NCI-H2171 (cell line): Measurements from ENCODE around the gene RPGRIP1L.
"Not testable (repeated sequence)": the region's sequence is repeated elsewhere in the genome, so short reads cannot be mapped to it uniquely, and the experiment has no call there.

ENCODE experiments used
- DNase-seq: peaks from one replicate; lab custom pipeline; 2025; lab: John Stamatoyannopoulos, UW

The RPGRIP1L gene

GRCh38 chr16:53712065-53712464 is 8.4 kb upstream of the RPGRIP1L start:
- DNase-seq, result no peak

GRCh38 chr16:53711390-53711789 is 7.7 kb upstream of the RPGRIP1L start:
- DNase-seq, result no peak

GRCh38 chr16:53708490-53708889 is 4.8 kb upstream of the RPGRIP1L start:
- no peak for DNase-seq

GRCh38 chr16:53707671-53708070 is 4.0 kb upstream of the RPGRIP1L start:
- DNase-seq, result no peak

- DNase-seq, result no peak
Observed at GRCh38 chr16:53704445-53704813, 770 bp upstream of the RPGRIP1L start.

- DNase-seq, result not testable (repeated sequence)
Observed at GRCh38 chr16:53698271-53698670, 5.4 kb downstream of the RPGRIP1L start.

GRCh38 chr16:53695070-53695469 is 8.6 kb downstream of the RPGRIP1L start:
- DNase-seq, result no peak

GRCh38 chr16:53693320-53693719 is 10.3 kb downstream of the RPGRIP1L start:
- no peak for DNase-seq

- DNase-seq, result no peak
Observed at GRCh38 chr16:53692146-53692545, 11.5 kb downstream of the RPGRIP1L start.

GRCh38 chr16:53690771-53691170 is 12.9 kb downstream of the RPGRIP1L start:
- no peak for DNase-seq

- DNase-seq, result no peak
Observed at GRCh38 chr16:53689636-53690035, 14.0 kb downstream of the RPGRIP1L start.

GRCh38 chr16:53686710-53687109 is 16.9 kb downstream of the RPGRIP1L start:
- no peak for DNase-seq

- not testable (repeated sequence) for DNase-seq
Observed at GRCh38 chr16:53685334-53685733, 18.3 kb downstream of the RPGRIP1L start.

GRCh38 chr16:53681354-53681753 is 22.3 kb downstream of the RPGRIP1L start:
- no peak for DNase-seq

- DNase-seq, result no peak
Observed at GRCh38 chr16:53680756-53681155, 22.9 kb downstream of the RPGRIP1L start.

- DNase-seq, result no peak
Observed at GRCh38 chr16:53678756-53679343, 24.8 kb downstream of the RPGRIP1L start.

GRCh38 chr16:53678155-53678554 is 25.5 kb downstream of the RPGRIP1L start:
- DNase-seq, result no peak

GRCh38 chr16:53673189-53673588 is 30.5 kb downstream of the RPGRIP1L start:
- DNase-seq, result no peak

GRCh38 chr16:53672461-53672860 is 31.2 kb downstream of the RPGRIP1L start:
- no peak for DNase-seq

GRCh38 chr16:53668869-53669268 is 34.8 kb downstream of the RPGRIP1L start:
- no peak for DNase-seq

GRCh38 chr16:53666786-53667415 is 36.8 kb downstream of the RPGRIP1L start:
- no peak for DNase-seq

- DNase-seq, result no peak
Observed at GRCh38 chr16:53664724-53665345, 38.8 kb downstream of the RPGRIP1L start.

GRCh38 chr16:53662072-53662471 is 41.6 kb downstream of the RPGRIP1L start:
- DNase-seq, result no peak

- no peak for DNase-seq
Observed at GRCh38 chr16:53654946-53655345, 48.7 kb downstream of the RPGRIP1L start.
